HepG2 (cell line): ENCODE data around the gene GOSR1. TPM values are rescaled to one million over a fixed set of nuclear protein-coding genes. Genes with fewer than 3 reads are reported as not detected.
A peak's percentile ranks its signal among the peaks of the same experiment; 100 is the strongest.

ENCODE experiments used
- ATF1 ChIP-seq: IDR thresholded peaks from 2 replicates; pipeline ENCODE4 v1.6.1; 2016; ENCODE audit warnings: mild to moderate bottlenecking, control low read depth
- ATF3 ChIP-seq: sonication (generic); formaldehyde crosslinking; IDR thresholded peaks from 2 replicates; pipeline ENCODE4 v1.4.0; 2020; ENCODE audit warnings: missing genetic modification reagents
- CCAR2 ChIP-seq: fragments of 200-400 bp; formaldehyde crosslinking; optimal IDR thresholded peaks from 2 replicates; pipeline ENCODE3; 2018; ENCODE audit warnings: low read depth, mild to moderate bottlenecking, low read length, moderate library complexity
- FOSL1 ChIP-seq: sonication (generic); formaldehyde crosslinking; IDR thresholded peaks from 2 replicates; pipeline ENCODE4 v1.9.0; 2021; ENCODE audit warnings: missing genetic modification reagents, borderline replicate concordance
- FOXM1 ChIP-seq: sonication (generic); formaldehyde crosslinking; IDR thresholded peaks from 2 replicates; pipeline ENCODE4 v1.5.0; 2020; ENCODE audit warnings: missing genetic modification reagents
- HNRNPK ChIP-seq: fragments of 200-400 bp; formaldehyde crosslinking; IDR thresholded peaks from 2 replicates; pipeline ENCODE4 v1.6.1; 2018; ENCODE audit warnings: low read length, low read depth, moderate library complexity, mild to moderate bottlenecking; ENCODE audit not compliant: poor library complexity, severe bottlenecking
- HOXD1 ChIP-seq: sonication (generic); formaldehyde crosslinking; IDR thresholded peaks from 2 replicates; pipeline ENCODE4 v1.5.0; 2020; ENCODE audit warnings: missing genetic modification reagents
- KLF11 ChIP-seq: IDR thresholded peaks from 2 replicates; pipeline ENCODE4 v1.6.1; 2016; ENCODE audit warnings: missing compliant biosample characterization
- KMT2B ChIP-seq: IDR thresholded peaks from 2 replicates; pipeline ENCODE4 v1.6.1; 2016; ENCODE audit warnings: missing genetic modification reagents, missing compliant biosample characterization
- MEIS2 ChIP-seq: sonication (generic); formaldehyde crosslinking; IDR thresholded peaks from 2 replicates; pipeline ENCODE4 v1.9.0; 2021; ENCODE audit warnings: mild to moderate bottlenecking, missing genetic modification reagents
- MIER2 ChIP-seq: IDR thresholded peaks from 2 replicates; pipeline ENCODE4 v1.6.1; 2016; ENCODE audit warnings: missing biosample characterization, missing genetic modification reagents
- NR2F1 ChIP-seq, 2 experiments: fragments of 450-650 bp in 1 of 2; formaldehyde crosslinking in 1 of 2; IDR thresholded peaks; 2 replicates each; pipeline versions ENCODE4 v1.5.0 to v1.6.1; 2016 to 2020; ENCODE audit warnings: mild to moderate bottlenecking in 1 of 2, missing compliant biosample characterization in 1 of 2, missing genetic modification reagents in 1 of 2, moderate library complexity in 1 of 2
- PHF5A ChIP-seq: IDR thresholded peaks from one replicate; pipeline ENCODE4 v1.6.1; 2018; ENCODE audit warnings: low read depth, missing genetic modification reagents; ENCODE audit not compliant: unreplicated experiment
- POLR2A ChIP-seq, 2 experiments: IDR thresholded peaks; 2 replicates each; pipeline ENCODE4 v1.6.1; 2011; ENCODE audit warnings: low read depth in 2 of 2, low read length in 2 of 2, mild to moderate bottlenecking in 1 of 2, moderate library complexity in 1 of 2; ENCODE audit not compliant: insufficient read depth in 1 of 2
- RAD21 ChIP-seq: fragments of 450-650 bp; formaldehyde crosslinking; IDR thresholded peaks from 2 replicates; pipeline ENCODE4 v1.5.0; 2020; ENCODE audit warnings: mild to moderate bottlenecking
- SALL1 ChIP-seq: sonication (generic); formaldehyde crosslinking; IDR thresholded peaks from 2 replicates; pipeline ENCODE4 v1.8.0; 2022; ENCODE audit warnings: mild to moderate bottlenecking, missing genetic modification reagents
- SOX6 ChIP-seq, 2 experiments: fragments of 450-650 bp in 1 of 2; sonication (generic) in 1 of 2; formaldehyde crosslinking in 1 of 2; IDR thresholded peaks; 2 replicates each; pipeline versions ENCODE4 v1.4.0 to v1.6.1; 2017 to 2020; ENCODE audit warnings: antibody characterized with exemption in 1 of 2, mild to moderate bottlenecking in 1 of 2, missing genetic modification reagents in 1 of 2
- TP53 ChIP-seq: sonication (generic); formaldehyde crosslinking; conservative IDR thresholded peaks from 2 replicates; pipeline ENCODE4 v1.4.0; 2020; ENCODE audit warnings: missing genetic modification reagents
- XRCC5 ChIP-seq: fragments of 200-400 bp; formaldehyde crosslinking; optimal IDR thresholded peaks from 2 replicates; pipeline ENCODE3; 2017; ENCODE audit warnings: mild to moderate bottlenecking, low read length
- ZFX ChIP-seq: sonication (generic); formaldehyde crosslinking; IDR thresholded peaks from 2 replicates; pipeline ENCODE4 v1.4.0; 2020; ENCODE audit warnings: mild to moderate bottlenecking, low read depth, missing genetic modification reagents, moderate library complexity
- ZNF136 ChIP-seq: sonication (generic); formaldehyde crosslinking; IDR thresholded peaks from 2 replicates; pipeline ENCODE4 v1.8.1; 2022; ENCODE audit warnings: low read depth, mild to moderate bottlenecking, moderate library complexity, missing genetic modification reagents
- ZNF24 ChIP-seq: fragments of 450-650 bp; IDR thresholded peaks from 2 replicates; pipeline ENCODE4 v1.6.1; 2017; ENCODE audit warnings: antibody characterized with exemption, mild to moderate bottlenecking
- ZNF337 ChIP-seq: sonication (generic); formaldehyde crosslinking; IDR thresholded peaks from 2 replicates; pipeline ENCODE4 v1.5.1; 2020; ENCODE audit warnings: missing genetic modification reagents, low read depth, mild to moderate bottlenecking, borderline replicate concordance
- ZNF468 ChIP-seq: sonication (generic); formaldehyde crosslinking; IDR thresholded peaks from 2 replicates; pipeline ENCODE4 v1.8.0; 2022; ENCODE audit warnings: mild to moderate bottlenecking, moderate library complexity, missing genetic modification reagents
- polyA plus RNA-seq, 8 experiments: library from polyadenylated mRNA; depleted of rRNA in 3 of 8; stranded (reverse) in 7 of 8; unstranded in 1 of 8; fragments of >200 nt; fragmentation: Illumina TruSeq in 4 of 8; extraction: Trizol in 4 of 8; gene quantifications; 2 replicates each; pipeline versions ENCODE4 v1.2.1 to v1.2.3, GENCODE V29; 2011 to 2016; ENCODE audit warnings: low read depth in 4 of 8, missing spikeins in 1 of 8, mixed read lengths in 1 of 8; ENCODE audit not compliant: insufficient read depth in 1 of 8
- total RNA-seq, 5 experiments: library from RNA; depleted of rRNA; stranded (reverse); fragments of >200 nt; fragmentation: Illumina TruSeq; extraction: Trizol; gene quantifications; 2 replicates each; pipeline ENCODE4 v1.2.3, GENCODE V29; 2016; ENCODE audit warnings: low read depth in 1 of 5
- TF ChIP-seq, protein P1 (sequence below): sonication (generic); formaldehyde crosslinking; IDR thresholded peaks from 2 replicates; pipeline ENCODE4 v1.8.1; 2023; ENCODE audit warnings: mild to moderate bottlenecking, missing genetic modification reagents
- TF ChIP-seq, protein P2 (sequence below): sonication (generic); formaldehyde crosslinking; conservative IDR thresholded peaks from 2 replicates; pipeline ENCODE4 v1.8.0; 2022; ENCODE audit warnings: missing genetic modification reagents
- TF ChIP-seq, protein P3 (sequence below): sonication (generic); formaldehyde crosslinking; IDR thresholded peaks from 2 replicates; pipeline ENCODE4 v1.9.0; 2021; ENCODE audit warnings: missing genetic modification reagents, borderline replicate concordance

The GOSR1 gene
- total and polyA plus RNA-seq, 2 of the 13 experiments (the other 11 are each of a cell fraction or from before 2014, with no cell fraction given) = 15.8 to 37.0 TPM

- TF ChIP-seq ZFX (CRISPR knock-in tag) = peak; percentile 100
- TF ChIP-seq, protein P1, sequence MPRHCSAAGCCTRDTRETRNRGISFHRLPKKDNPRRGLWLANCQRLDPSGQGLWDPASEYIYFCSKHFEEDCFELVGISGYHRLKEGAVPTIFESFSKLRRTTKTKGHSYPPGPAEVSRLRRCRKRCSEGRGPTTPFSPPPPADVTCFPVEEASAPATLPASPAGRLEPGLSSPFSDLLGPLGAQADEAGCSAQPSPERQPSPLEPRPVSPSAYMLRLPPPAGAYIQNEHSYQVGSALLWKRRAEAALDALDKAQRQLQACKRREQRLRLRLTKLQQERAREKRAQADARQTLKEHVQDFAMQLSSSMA (CRISPR knock-in tag) = peak; percentile 95
- TF ChIP-seq MIER2 (CRISPR knock-in tag) = peak; percentile 76
- TF ChIP-seq, protein P2, sequence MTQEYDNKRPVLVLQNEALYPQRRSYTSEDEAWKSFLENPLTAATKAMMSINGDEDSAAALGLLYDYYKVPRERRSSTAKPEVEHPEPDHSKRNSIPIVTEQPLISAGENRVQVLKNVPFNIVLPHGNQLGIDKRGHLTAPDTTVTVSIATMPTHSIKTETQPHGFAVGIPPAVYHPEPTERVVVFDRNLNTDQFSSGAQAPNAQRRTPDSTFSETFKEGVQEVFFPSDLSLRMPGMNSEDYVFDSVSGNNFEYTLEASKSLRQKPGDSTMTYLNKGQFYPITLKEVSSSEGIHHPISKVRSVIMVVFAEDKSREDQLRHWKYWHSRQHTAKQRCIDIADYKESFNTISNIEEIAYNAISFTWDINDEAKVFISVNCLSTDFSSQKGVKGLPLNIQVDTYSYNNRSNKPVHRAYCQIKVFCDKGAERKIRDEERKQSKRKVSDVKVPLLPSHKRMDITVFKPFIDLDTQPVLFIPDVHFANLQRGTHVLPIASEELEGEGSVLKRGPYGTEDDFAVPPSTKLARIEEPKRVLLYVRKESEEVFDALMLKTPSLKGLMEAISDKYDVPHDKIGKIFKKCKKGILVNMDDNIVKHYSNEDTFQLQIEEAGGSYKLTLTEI (CRISPR knock-in tag) = no peak
- peak; percentile 38; the same call in 1 of the 2 replicates for TF ChIP-seq ATF3
- peak; percentile 86 for TF ChIP-seq ATF1 (CRISPR knock-in tag)
- TF ChIP-seq POLR2A (IDR thresholded peaks at IDR 0.05; ENCODE audit: insufficient read depth in 1 of 2, low read depth in 2 of 2, low read length in 2 of 2) = peak; percentile 94
- peak; percentile 65 for TF ChIP-seq PHF5A
- TF ChIP-seq MEIS2 = peak; percentile 92; the same call in 1 of the 2 replicates
- no peak for TF ChIP-seq NR2F1 (CRISPR knock-in tag; IDR thresholded peaks at IDR 0.05)
- no peak for TF ChIP-seq HNRNPK
- TF ChIP-seq XRCC5 = peak; percentile 84
- TF ChIP-seq CCAR2 = no peak
- TF ChIP-seq ZNF468 (CRISPR knock-in tag) = no peak
- TF ChIP-seq, protein P3, sequence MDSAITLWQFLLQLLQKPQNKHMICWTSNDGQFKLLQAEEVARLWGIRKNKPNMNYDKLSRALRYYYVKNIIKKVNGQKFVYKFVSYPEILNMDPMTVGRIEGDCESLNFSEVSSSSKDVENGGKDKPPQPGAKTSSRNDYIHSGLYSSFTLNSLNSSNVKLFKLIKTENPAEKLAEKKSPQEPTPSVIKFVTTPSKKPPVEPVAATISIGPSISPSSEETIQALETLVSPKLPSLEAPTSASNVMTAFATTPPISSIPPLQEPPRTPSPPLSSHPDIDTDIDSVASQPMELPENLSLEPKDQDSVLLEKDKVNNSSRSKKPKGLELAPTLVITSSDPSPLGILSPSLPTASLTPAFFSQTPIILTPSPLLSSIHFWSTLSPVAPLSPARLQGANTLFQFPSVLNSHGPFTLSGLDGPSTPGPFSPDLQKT = no peak
- no peak for TF ChIP-seq FOXM1
- no peak for TF ChIP-seq FOSL1
- TF ChIP-seq SOX6 (IDR thresholded peaks at IDR 0.05) = no peak
- TF ChIP-seq SOX6 (CRISPR knock-in tag; IDR thresholded peaks at IDR 0.05) = peak; percentile 60; the same call in 1 of the 2 replicates
- TF ChIP-seq HOXD1 = peak; percentile 89; the same call in 1 of the 2 replicates
- peak; percentile 92; the same call in 1 of the 2 replicates for TF ChIP-seq KLF11 (CRISPR knock-in tag)
- TF ChIP-seq SALL1 (CRISPR knock-in tag) = peak; percentile 93
- 0 out of 2 replicates have a peak, but pooled peaks have one; percentile 43 for TF ChIP-seq TP53 (CRISPR knock-in tag)
- no peak; the same call in 1 of the 2 replicates for TF ChIP-seq ZNF136 (CRISPR knock-in tag)
- 0 out of 2 replicates have a peak, but pooled peaks have one; percentile 52 for TF ChIP-seq RAD21
- peak; percentile 94; the same call in 1 of the 2 replicates for TF ChIP-seq ZNF337 (CRISPR knock-in tag)
- no peak for TF ChIP-seq ZNF24
- peak; percentile 95 for TF ChIP-seq KMT2B (CRISPR knock-in tag)
Measured at GRCh38 chr17:30477083-30477773, at the start of gene GOSR1 (continued).
